ENCODE results near the gene CACUL1.
"Not testable (repeated sequence)": the region's sequence is repeated elsewhere in the genome, so short reads cannot be mapped to it uniquely, and the experiment has no call there.

The CACUL1 gene

DNA sequence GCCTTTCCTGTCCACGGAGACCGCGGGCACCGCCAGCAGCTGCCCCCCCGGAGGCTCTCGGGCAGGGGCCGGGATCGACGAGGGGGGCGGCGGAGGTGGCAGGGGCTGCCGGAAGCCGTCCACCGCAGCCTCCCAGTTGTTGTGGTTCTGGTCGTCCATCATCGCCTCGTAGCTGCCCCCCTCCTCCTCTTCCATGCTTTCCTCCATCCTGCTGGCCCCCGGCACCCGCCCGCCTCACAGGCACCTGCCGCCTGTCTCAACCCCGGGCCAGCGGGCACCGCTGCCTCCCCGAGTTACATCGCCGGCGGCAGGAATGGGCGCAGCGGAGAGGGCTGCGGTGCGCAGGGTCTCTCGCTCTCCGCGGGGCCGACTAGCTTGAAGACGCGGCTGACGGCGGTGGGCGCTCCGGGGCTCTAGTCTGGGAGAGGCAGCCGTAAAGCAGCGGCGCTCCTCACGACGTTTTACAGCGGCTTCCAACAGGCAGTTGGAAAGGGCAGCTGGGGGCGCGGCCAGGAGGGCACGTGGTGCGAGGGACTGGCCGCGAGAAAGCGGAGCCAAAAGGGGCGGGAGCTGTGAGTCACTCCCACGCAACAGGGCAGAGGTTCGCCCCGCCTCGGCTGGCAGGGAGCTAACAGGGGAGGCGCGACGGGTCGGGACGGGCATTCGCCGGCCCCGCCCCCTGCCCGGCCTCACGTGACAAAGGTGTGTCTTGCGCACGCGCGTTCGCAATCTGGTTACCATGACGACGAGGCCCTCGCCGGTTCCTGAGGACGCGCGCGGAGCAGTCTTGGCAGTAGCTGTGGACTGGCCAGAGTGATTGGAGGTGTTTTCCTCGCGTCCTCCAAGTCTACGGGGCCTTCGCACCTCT lies at the start of gene CACUL1:
Gene CACUL1 (minus strand): TSS at position 415 of the 868 bp plus-strand sequence. CDS start 208 bp downstream, at position 207.
- peak; percentile 92 to 94 for DNase-seq

DNA sequence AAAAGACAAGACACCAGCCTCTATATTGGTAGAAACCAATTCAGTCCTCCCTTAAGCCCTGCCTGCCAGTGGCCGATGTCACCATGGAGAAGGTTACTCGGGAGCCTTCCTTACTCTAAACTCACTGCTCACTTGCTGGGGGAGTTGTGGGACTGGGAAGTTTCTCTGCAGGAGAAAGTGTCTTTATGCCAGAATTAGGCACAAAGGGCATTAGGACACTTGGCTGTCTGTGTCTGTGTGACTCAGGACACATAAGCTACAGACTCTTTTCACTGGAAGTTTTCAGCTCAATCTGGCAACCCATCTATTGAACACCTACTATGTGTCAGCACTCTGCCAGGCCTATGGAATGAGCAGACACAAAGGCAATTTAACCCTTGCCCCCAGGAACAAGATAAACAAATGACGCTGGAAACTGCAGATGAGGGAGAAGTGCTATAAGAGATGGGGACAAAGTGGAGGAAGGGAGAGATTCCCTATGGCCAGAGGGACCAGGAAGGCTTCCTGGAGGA lies 49.5 kb upstream of the CACUL1 start:
- no peak for DNase-seq

DNA sequence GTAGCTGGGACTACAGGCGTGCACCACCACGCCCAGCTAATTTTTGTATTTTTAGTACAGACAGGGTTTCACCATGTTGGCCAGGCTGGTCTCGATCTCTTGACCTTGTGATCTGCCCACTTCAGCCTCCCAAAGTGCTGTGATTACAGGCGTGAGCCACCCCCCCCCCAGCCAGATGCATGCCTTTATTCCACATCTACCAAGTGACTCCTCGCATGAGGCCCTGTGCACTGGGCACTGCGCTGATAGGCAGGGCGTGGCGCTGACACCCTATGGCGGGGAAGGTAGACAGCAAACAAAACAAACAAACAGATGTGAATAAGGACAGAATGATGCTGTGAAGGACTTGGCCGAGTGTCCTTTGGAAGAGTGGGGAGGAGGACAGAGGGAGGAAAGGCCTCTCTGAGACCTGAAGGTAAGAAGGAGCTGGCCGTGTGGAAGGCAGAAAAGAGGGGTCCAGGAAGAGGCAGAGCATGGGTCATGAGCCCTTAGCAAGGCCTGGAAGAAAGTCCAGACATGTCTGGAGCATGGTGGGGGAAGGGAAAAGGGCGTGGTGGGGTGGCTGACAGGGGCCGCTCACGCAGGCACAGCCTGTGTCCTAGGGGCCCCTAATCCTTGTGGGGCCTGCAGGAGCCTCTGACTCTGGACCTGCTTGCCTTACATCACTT lies 47.5 kb upstream of the CACUL1 start:
- no peak for DNase-seq

DNA sequence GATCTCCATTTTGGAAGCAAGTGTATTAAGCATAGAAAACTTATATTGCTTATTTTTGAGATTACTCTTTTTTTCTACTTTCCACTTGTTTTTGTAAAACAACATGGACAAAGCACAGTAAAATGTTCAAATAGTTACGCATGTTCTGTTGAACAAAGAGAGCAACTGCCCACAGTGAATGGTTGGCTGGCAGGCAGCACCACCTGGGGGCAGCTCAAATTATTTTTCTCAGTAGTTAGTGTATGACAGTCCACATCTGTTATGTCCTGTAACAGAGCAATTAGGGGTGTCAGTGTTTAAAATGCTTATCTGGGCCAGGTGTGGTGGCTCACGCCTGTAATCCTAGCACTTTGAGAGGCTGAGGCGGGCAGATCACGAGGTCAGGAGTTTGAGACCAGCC lies 46.1 kb upstream of the CACUL1 start:
- no peak for DNase-seq

DNA sequence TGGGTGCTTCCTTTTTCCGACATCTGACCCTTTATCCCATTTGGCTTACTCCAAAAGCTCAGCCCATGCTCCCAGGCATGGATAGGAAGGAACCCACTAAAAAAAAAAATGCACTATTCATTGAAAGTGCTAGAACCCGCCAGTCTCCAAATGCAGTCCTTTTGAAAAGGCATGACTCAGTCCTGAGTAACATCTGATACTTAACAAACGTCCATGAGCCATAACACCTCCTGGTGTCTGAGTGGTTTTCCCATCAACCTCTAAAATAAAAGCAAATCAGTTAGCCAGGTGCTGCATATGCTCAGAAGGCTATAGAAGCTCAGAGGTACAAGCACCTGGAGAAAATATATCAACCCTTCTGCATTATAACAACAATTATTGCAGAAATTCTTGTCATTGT lies 45.0 kb upstream of the CACUL1 start:
- DNase-seq, result no peak

DNA sequence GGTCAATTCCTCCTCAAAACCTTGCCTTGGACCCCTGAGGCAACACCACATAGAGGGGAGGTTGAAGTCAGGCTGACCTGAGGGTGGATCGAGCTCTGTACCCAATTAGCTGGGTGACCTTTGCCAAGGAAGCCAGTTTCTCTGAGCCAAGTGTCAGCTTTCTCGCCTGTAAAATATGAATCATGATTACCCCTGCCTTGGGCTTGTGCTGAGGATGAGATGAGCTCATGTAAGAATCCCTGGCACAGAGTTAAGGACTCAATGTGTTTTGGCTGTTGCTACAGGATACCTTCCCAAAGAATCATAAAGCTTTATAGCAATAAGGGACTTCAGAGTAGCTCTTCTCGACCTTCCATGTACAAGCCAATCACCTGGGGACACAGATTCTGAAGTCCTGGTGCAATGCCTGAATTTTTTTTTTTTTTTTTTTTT lies 43.5 kb upstream of the CACUL1 start:
- no peak for DNase-seq

DNA sequence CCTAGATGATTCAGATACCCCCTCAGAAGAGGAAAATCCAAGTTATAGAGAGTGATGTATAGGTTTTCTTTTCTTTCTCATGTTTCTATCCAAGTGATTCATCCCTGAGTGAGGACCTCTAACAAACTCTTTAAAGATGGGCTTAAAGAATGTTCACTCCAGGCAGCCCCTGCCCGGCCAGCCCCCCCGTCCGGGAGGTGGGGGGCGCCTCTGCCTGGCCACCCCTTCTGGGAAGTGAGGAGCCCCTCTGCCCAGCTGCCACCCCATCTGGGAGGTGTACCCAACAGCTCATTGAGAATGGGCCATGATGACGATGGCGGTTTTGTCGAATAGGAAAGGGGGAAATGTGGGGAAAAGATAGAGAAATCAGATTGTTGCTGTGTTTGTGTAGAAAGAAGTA lies 40.2 kb upstream of the CACUL1 start:
- not testable (repeated sequence) for DNase-seq

DNA sequence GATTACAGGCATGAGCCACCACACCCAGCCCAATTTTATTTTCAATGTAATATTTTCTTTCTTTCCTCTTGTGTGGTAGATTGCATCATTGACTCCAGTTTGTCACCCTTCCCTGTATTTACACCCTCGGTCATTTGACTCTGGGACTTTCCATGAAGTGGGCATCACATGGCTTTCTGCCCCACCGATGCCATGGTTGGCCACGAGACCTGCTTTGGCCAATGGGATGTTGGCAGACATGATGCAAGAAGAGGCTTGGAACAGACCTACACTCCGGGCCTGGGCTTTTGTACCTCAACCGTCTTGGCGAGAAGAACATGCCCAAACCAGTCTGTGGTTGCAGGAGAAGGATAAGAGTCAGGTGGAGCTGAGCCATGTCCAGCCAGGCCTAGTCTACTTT lies 38.8 kb upstream of the CACUL1 start:
- no peak for DNase-seq

DNA sequence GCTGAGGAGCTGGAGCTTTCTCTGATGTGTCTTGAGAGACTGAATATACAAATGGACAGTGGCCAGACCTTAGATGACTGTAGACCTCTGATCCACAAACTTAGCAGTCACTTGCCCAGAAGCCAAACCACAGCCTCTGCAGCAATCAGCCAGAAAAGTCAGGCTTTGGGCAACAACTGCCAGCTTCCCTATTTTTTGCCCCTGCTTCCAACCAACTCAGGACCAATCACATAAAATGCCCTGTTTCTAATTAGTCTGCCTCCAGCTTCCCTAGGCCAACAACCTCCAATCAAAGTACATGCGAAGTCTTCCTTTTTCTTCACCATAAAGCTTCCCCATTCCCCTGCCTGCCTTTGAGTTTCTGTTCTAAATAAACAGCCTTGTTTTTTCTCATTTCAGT lies 37.8 kb upstream of the CACUL1 start:
- DNase-seq, result no peak

DNA sequence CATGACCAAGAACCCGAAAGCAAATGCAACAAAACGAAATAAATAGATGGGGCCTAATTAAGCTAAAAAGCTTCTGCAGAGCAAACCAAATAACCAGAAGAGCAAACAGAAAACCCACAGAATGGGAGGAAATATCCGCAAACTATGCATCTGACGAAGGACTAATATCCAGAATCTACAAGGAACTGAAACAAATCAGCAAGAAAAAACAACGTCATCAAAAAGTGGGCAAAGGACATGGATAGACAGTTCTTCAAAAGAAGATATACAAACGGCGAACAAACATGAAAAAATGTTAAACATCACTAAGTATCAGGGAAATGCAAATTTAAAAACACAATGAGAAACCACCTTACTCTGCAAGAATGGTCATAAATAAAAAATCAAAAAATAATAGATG lies 35.3 kb upstream of the CACUL1 start:
- no peak for DNase-seq

DNA sequence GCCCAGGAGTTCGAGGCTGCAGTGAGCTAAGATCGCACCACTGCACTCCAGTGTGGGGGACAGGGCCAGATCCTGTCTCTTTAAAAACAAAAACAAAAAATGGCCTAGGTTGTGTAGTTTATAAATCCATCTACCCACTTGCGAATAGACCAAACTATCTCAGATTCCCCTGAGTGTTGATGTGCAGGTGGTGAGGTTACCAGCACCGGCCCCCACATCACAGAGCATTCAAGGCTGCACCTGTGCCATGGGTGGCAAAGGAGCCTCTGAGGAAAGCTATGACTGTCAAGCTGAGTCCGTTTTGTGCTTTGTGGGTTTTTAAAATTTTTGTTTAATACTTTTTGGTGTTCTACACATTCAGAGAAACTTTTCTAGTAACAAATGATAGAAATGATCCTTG lies 30.8 kb upstream of the CACUL1 start:
- no peak for DNase-seq

DNA sequence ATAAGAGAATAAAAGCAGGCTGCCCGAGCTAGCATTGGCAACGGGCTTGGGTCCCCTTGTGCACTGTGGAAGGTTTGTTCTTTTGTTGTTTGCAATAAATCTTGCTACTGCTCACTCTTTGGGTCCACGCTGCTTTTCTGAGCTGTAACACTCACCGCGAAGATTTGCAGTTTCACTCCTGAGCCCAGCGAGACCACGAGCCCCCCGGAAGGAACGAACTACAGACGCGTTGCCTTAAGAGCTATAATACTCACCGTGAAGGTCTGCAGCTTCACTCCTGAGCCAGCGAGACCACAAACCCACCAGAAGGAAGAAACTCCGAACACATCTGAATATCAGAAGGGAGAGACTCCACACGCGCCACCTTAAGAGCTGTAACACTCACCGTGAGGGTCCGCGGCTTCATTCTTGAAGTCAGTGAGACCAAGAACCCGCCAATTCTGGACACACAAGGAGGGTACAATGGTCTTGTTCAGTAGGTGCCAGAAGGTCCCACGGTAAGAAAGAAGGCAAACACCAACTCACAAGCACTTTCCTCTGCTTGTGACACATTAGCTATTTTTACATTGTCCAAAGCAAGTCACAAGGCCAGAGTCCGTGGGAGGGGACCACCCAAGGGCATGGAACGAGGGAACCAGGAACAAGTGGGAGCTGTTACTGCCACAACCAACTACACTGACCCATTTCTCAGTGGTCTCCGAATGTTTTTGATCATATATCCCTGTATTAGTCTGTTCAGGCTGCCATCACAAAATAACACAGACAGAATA lies 29.2 kb upstream of the CACUL1 start:
- DNase-seq, result no peak

DNA sequence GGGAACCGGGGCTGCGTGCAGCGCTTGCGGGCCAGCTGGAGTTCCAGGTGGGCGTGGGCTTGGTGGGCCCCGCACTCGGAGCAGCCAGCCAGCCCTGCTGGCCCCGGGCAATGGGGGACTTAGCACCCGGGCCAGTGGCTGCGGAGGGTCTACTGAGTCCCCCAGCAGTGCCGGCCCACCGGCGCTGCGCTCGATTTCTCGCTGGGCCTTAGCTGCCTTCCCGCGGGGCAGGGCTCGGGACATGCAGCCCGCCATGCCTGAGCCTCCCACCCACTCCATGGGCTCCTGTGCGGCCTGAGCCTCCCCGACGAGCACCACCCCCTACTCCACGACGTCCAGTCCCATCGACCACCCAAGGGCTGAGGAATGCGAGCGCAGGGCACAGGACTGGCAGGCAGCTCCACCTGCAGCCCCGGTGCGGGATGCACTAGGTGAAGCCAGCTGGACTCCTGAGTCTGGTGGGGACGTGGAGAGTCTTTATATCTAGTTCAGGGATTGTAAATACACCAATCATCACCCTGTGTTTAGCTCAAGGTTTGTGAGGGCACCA lies 28.2 kb upstream of the CACUL1 start:
- DNase-seq, result not testable (repeated sequence)

DNA sequence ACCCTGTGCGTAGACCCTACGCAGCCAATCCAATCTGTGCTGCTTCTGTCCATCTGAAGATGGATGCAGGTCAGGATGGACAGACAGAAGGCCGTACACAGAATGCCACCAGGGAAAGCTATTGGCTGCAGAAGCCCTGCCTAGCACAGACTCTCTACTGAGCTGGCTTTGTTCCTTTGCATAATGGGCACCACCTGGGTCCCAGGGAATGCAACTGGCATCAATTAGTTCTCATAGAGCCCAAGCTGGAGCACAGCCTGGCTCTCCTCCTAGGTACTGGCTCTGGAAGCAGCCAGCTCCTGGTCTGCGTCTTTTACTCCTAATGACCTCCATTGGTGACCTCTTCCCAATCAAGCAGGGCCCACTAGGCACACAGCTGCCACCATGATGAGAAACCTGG lies 26.8 kb upstream of the CACUL1 start:
- no peak for DNase-seq

DNA sequence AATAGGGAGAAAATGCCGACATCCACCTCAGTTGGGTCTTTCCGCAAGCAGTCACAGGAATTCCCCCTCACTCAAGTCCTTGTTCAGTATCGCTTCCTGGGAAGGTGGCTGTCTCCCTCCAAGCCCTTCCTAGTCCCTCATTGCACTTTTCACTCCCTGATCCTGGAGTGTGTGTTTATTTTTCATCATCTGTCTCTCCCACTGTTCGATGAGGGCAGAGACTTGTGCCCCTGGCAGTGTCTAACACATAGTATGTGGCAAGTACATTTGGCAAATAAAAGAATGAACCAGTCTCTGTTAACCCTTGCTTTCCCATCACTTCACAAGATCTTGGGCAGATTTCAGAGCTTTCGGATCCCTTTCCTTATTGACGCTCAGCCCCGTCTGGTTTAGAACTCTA lies 24.0 kb upstream of the CACUL1 start:
- DNase-seq, result no peak

DNA sequence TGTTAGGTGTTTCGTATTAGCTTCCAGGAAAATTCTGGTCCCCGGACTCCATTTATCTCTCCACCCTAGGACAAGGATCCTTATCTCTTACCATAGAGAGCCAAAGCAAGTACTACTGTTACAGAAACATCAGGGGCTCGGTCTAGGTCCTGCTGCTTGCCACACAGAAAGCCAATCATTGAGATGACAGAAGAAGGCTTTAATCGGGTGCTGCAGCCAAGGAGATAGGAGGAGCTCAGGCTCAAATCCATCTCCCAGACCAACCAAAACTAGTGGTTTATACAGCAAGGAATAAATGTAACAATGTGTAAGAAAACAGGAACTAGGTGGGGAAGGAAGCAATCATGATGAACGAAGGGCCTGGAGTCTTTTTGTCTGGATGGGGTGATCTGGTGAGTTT lies 22.2 kb upstream of the CACUL1 start:
- DNase-seq, result no peak

DNA sequence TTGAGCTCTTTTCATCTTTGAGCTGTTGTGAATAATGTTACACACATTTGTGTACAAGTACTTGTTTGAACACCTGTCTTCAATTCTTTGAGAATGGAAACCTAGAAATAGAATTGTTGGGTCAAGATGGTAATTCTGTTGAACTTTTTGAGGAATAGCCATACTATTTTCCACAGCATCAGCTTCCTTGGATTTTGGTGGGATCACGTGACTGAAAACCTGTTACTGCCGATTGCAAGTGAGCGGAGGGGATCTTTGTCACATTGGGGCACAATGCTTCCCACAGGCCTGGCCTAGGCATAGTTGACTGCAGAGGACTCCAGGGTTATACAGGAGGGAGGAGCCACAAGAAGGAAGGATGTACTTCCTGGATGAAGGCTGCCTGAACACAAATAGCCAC lies 21.3 kb upstream of the CACUL1 start:
- no peak for DNase-seq

DNA sequence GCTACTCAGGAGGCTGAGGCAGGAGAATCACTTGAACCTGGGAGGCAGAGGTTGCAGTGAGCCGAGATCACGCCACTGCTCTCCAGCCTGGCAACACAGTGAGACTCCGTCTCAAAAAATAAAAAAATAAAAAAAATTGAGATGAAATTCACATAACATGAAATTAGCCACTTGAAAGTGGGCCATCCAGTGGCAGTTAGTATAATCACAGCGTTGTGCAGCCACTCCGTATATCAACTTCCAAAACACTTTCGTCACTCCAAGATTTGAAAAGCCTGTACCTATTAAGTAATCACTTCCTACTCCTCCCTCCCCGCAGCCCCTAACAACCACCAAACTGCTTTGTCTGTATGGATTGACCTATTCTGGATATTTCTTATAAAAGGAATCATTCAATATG lies 20.7 kb upstream of the CACUL1 start:
- no peak for DNase-seq

DNA sequence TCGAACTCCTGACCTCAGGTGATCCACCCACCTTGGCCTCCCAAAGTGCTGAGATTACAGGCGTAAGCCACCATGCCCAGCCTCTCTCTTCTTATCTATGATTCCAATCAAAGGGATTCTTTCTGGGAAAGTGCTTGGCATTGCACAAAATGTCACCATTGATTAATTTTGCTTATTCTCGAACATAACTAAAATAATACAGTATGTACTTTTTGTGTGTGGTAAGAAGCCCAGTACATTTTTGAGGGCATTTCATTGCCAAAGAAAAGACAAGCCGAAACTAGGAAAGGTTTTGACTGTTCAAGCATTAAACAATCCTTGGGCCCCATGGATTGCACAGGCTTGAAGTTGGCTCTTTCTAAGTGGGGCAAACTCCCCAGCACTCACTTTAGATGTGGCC lies 18.3 kb upstream of the CACUL1 start:
- no peak for DNase-seq

DNA sequence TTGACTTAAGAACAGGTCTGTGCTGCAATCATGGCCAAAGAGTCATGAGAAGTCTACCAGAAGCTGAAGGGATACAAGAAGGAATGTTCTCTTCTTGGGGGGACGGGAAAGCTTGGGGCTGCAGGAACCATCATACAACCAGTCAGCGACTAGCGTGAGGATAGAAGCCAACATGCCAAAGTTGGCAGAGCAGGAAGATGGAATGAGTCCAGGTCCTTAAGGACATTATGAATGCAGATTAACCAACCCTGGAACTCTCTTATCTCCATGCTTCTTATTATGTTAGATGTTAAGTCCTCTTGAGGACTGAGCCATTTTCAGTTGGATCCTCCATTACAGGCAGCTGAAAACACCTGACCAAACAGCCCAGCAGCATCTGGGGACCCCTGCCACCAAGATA lies 17.2 kb upstream of the CACUL1 start:
- DNase-seq, result no peak

DNA sequence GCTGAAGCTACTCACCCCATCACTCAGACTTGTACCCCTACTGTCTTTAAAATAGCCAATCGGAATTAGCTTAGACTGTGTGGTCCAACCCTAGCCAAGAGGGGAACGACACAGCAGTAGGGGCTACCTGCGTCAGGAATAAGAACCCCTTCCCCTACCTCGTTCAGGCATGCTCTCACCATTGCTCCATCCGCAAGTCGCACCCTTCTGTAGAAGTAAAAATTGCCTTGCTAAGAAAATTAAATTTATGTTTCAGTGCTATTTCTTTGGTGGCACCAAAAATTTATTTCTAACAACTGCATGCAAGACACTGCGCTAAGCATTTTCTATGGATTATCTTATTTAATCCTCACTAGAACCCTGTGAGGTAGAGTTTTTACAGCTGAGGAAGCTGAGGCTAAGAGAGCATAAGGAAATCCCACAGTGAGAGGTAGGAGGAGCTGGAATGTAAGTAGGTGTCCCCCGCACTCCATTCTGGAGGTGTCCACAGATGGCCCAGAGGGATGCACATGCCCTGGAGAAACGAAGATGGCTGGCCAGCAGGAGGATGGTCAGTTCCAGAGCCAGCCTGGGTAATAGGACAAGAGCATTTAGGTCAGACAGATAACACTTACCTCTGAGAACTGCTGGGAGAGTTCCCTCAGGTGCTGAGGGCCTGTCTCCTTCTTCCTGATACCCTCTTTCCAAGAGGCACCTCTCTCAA lies 15.3 kb upstream of the CACUL1 start:
- DNase-seq, result no peak
